KOPT-K1 (cell line): ENCODE data around the gene VSIR.

Source experiments
- H3K27ac ChIP-seq: fragments of 200-600 bp; sonication (generic); 2 replicates; pipeline ENCODE4 v1.5.1; 2016; ENCODE audit warnings: antibody characterized with exemption, mild to moderate bottlenecking, low read depth, low read length; ENCODE audit not compliant: poor library complexity, severe bottlenecking
- H3K36me3 ChIP-seq: fragments of 200-600 bp; sonication (generic); 2 replicates; pipeline ENCODE4 v1.5.1; 2017; ENCODE audit warnings: antibody characterized with exemption, mild to moderate bottlenecking, low read length, moderate library complexity; ENCODE audit not compliant: insufficient read depth
- H3K9me3 ChIP-seq: fragments of 200-600 bp; sonication (generic); 2 replicates; pipeline ENCODE4 v1.5.1; 2017; ENCODE audit warnings: antibody characterized with exemption, low read length, mild to moderate bottlenecking; ENCODE audit not compliant: insufficient read depth, poor library complexity, severe bottlenecking

Gene VSIR

GRCh38 chr10:71717056-71717455, 56.3 kb downstream of the VSIR start:
- Histone ChIP-seq H3K27ac (peak overlapping the region; percentile 13), H3K9me3 (no peaks in the 10 kb centered on the region), H3K36me3 (peaks cover 26% of the 10 kb centered on the region; the same call in 1 of the 2 replicates)

DNA sequence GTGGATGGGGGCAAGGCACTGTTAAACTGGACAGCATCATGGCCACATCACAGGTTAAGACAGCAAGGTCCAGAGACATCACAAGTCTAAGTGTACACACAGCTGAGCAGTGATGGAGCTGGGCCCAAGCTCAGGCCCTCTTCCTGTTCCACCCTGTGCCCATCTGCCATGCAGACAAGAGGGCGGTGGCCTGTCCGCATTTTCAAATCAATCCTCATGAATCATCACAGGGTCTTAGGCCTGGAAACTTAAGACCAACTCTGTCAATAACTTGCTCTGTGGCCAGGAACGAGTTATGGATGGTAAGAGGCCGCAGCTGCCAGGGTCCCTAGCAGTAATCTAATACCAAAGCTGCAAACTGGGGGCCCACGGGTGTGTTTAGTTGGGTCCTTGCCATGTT, 56.9 kb downstream of the VSIR start:
- Histone ChIP-seq H3K27ac (no peak overlapping the region), H3K9me3 (no peaks in the 10 kb centered on the region), H3K36me3 (peaks cover 26% of the 10 kb centered on the region; the same call in 1 of the 2 replicates)

- Histone ChIP-seq H3K27ac (peak overlapping the region; percentile 99), H3K9me3 (no peaks in the 10 kb centered on the region), H3K36me3 (peaks cover 26% of the 10 kb centered on the region; the same call in 1 of the 2 replicates)
Measured at GRCh38 chr10:71715860-71716259, 57.5 kb downstream of the VSIR start.

GRCh38 chr10:71715026-71715425, 58.3 kb downstream of the VSIR start:
- no peaks in the 10 kb centered on the region for H3K9me3 ChIP-seq
- peak overlapping the region; percentile 99 for H3K27ac ChIP-seq
- peaks cover 26% of the 10 kb centered on the region; the same call in 1 of the 2 replicates for H3K36me3 ChIP-seq

- peak overlapping the region; percentile 99 for H3K27ac ChIP-seq
- H3K9me3 ChIP-seq: no peaks in the 10 kb centered on the region
- peaks cover 26% of the 10 kb centered on the region; the same call in 1 of the 2 replicates for H3K36me3 ChIP-seq
Measured at GRCh38 chr10:71714592-71714991, 58.7 kb downstream of the VSIR start.

- peaks cover 26% of the 10 kb centered on the region; the same call in 1 of the 2 replicates for H3K36me3 ChIP-seq
- no peaks in the 10 kb centered on the region for H3K9me3 ChIP-seq
- peak overlapping the region; percentile 99 for H3K27ac ChIP-seq
Measured at GRCh38 chr10:71714031-71714410, 59.3 kb downstream of the VSIR start.

- H3K27ac ChIP-seq: peak overlapping the region; percentile 99
- H3K36me3 ChIP-seq: peaks cover 26% of the 10 kb centered on the region; the same call in 1 of the 2 replicates
- no peaks in the 10 kb centered on the region for H3K9me3 ChIP-seq
Measured at GRCh38 chr10:71713135-71714030, 59.9 kb downstream of the VSIR start.

DNA sequence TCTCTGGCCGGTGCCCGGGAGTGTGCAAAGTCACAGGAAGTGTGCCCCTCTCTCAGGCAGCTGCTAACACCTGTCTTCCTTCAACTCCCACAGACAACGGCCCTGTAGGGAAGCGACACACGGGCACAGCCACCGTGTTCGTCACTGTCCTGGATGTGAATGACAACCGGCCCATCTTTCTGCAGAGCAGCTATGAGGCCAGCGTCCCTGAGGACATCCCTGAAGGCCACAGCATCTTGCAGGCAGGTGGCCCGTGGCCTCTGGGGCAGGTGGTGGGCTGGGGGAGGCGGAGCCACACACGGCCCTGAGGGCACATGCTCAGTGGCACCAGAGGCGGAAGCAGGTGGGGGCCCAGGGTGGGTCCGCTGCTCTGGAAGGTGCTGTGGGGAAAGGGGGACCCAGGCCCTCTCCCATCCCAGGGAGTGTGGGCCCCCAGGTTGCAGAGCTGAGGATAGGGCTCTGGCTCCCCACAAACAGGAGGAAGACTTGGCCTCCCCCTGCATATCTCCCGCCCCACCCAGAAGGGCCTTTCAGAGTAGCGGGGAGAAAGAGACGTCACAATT, 60.7 kb downstream of the VSIR start:
- H3K27ac ChIP-seq: peak overlapping the region; percentile 99
- H3K36me3 ChIP-seq: peaks cover 24% of the 10 kb centered on the region; the same call in 1 of the 2 replicates
- no peaks in the 10 kb centered on the region for H3K9me3 ChIP-seq

- Histone ChIP-seq H3K36me3 (peaks cover 20% of the 10 kb centered on the region; the same call in 1 of the 2 replicates), H3K27ac (peak overlapping the region; percentile 99), H3K9me3 (no peaks in the 10 kb centered on the region)
Measured at GRCh38 chr10:71712170-71712569, 61.1 kb downstream of the VSIR start.

DNA sequence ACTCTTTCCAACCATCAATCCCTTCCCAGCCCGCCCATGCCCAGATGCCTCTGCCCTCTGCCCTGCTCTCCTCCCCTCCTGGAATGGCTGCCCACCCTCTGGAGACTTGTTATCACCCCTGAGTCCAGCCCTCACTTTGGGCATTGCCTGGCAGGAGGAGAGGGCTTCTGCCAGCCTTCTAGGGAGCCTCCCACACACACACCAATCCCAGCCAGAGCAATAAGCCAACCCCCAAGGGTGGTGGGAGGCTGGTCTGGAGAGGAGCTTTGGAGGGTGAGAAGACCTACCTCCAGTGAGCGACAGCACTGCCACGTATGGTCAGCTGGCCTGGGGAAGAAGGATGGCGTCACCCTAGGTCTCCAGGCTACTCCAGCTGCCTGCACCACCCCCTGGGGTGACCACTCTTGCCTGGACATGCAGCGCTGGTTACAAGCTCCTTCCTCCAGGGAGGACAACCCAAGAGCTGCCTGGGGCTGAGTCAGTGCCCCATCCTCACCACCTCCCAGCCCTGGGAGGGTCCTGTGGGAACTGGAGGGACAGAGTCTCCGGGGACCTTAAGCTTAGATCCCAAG, 62.2 kb downstream of the VSIR start:
- peak overlapping the region; percentile 99 for H3K27ac ChIP-seq
- peaks cover 13% of the 10 kb centered on the region; the same call in 1 of the 2 replicates for H3K36me3 ChIP-seq
- no peaks in the 10 kb centered on the region for H3K9me3 ChIP-seq

DNA sequence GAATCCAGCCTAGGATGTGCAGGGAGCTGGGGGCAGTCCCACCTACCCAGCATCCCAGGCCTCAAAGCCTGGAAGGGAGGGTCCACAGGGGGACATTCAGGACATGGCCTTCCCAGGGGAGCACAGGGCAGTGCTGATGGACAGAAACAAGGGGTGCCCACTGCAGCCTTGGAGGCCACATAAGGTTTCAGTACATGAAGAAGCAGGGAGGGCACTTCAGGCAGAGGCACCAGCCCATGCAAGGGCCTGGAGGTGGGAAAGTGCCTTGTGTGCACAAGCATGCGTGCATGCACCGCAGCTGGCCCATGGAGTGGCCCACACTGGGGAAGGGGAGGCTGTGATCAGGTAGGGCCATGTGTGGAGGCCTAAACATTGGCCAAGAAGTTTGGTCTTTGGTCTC, 62.8 kb downstream of the VSIR start:
- H3K27ac ChIP-seq: no peak overlapping the region
- peaks cover 7% of the 10 kb centered on the region; the same call in 1 of the 2 replicates for H3K36me3 ChIP-seq
- no peaks in the 10 kb centered on the region for H3K9me3 ChIP-seq

GRCh38 chr10:71708897-71709882, 64.1 kb downstream of the VSIR start:
- no peaks in the 10 kb centered on the region for H3K9me3 ChIP-seq
- H3K27ac ChIP-seq: peak overlapping the region; percentile 9
- no peaks in the 10 kb centered on the region for H3K36me3 ChIP-seq

DNA sequence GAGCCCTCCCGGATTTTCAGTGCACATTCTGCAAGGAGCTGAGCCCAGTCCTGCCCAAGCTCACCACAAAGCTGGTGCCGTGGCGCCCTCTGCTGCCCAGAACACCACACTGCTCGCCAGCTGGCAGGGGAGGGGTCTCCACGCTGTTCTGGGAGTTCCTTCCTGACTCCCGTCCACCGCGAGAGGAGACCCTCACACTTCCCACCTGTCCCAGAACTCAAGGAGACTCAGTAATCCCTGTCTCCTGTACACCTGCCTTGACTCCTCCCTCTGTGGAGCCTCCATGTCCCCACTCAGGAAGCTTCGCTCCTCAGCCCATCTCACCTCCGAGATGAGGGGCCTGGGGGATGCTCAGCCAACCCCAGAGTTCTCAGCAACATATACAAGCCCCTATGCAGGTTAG, 65.0 kb downstream of the VSIR start:
- Histone ChIP-seq H3K9me3 (no peaks in the 10 kb centered on the region), H3K27ac (peak overlapping the region; percentile 9), H3K36me3 (no peaks in the 10 kb centered on the region)

GRCh38 chr10:71707240-71707789, 66.0 kb downstream of the VSIR start:
- Histone ChIP-seq H3K27ac (no peak overlapping the region), H3K36me3 (no peaks in the 10 kb centered on the region)

More at GRCh38 chr10:71707240-71707789, 66.0 kb downstream of the VSIR start:
- no peaks in the 10 kb centered on the region for H3K9me3 ChIP-seq
